HG03575 (cell line): ENCODE data around the gene TAL1.
"Not testable (repeated sequence)": the region's sequence is repeated elsewhere in the genome, so short reads cannot be mapped to it uniquely, and the experiment has no call there.

ENCODE experiments used
- ATAC-seq: cut with Tn5 transposase; IDR thresholded peaks from one replicate; pipeline ENCODE4 v1.9.1; 2021; ENCODE audit not compliant: unreplicated experiment, insufficient number of reproducible peaks, low FRiP score; ENCODE audit errors: extremely low read depth

Gene TAL1

DNA sequence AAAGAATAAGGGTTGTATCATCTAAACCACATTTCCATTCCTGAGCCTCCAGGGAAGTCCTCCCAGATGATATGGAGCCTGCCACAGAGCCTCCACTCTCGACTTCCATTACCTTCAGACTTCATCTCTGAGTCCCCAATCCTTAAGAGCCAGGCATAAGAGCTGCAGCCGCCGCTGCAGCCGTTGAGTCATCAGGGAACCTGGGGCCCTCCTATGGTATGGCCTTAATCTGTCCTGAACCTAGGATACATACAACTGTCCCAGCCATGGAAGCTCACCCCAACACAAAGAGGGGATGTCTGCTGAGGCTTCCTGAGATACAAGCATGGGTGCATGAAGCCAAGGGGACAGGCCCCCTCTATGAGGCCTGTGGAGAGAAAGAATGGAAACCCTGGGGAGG is 16.3 kb downstream of the TAL1 start:
- no peak for ATAC-seq

GRCh38 chr1:47214549-47214948 is 17.5 kb downstream of the TAL1 start:
- no peak for ATAC-seq

GRCh38 chr1:47213230-47213963 is 18.6 kb downstream of the TAL1 start:
- ATAC-seq = no peak

DNA sequence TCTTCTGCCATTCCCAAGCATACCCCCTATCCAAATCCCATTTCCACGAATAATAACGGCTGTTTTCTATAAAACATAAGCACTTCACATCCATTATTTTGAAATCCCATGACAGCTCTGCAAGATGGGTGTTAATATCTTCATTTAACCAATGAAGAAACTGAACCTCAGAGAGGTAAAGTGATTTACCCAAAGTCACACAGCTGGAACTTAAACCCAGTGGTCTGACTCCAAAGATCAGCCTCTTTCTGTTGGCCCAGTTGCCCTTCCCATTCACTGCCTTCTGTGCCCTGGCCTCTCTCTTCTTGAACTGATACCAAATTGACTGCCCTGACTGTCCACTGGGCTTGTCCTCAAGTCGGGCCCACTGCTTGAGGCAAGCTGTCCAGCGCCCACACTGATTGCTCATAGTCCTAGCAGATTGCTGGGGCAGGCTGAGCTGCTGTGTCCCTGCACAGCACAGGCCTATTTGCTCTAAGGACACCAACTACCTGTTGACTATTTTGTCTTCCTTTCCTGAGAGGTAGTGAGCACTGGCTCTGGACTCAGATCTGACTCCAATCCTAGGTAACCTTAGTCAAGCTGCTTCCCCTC is 19.3 kb downstream of the TAL1 start:
- no peak for ATAC-seq

DNA sequence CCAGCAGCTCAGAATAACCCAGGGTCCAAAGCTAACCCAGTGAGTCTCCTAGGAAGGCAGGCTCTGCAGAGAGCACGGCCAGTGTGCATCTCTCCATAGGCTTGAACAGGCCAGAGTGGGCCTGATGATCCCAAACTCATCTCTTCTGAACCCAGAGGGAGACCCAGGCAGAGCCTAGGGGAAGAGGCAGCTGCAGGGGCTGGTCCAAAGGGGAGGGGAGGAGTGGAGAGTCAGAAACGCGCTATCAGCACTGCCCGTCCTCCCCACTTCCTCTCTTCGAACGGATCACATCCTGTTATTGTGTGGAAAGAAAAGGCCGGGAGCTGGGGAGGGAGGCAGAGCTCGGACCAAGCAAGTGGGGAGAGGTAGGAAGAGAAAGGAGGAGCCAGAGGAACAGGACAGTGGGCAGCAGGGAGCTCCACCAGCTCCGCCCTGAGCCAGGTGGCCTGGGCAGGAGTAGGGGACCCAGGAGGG is 20.2 kb downstream of the TAL1 start:
- ATAC-seq = no peak

DNA sequence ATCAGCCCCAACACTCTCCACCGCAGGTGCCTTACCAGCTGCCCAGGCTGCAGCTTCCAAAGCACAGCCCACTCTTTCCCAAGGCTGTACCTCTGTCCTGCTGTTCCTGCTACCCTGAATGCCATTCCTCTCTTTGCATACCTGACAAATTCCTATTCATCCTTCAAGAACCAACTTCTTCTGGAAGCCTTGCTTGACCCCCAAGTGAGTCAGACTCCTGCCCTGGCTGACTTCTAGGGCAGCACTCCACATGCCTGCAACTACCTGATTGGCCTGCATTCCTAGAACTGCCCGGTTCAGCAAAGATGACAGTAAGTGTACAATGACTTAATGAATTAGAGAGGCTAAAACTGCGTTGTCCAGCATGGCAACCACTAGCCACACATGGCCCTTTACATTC is 21.4 kb downstream of the TAL1 start:
- ATAC-seq = no peak

- no peak for ATAC-seq
These were observed 22.2 kb downstream of the TAL1 start for GRCh38 chr1:47209725-47210325.

GRCh38 chr1:47209091-47209490 is 22.9 kb downstream of the TAL1 start:
- ATAC-seq = no peak

DNA sequence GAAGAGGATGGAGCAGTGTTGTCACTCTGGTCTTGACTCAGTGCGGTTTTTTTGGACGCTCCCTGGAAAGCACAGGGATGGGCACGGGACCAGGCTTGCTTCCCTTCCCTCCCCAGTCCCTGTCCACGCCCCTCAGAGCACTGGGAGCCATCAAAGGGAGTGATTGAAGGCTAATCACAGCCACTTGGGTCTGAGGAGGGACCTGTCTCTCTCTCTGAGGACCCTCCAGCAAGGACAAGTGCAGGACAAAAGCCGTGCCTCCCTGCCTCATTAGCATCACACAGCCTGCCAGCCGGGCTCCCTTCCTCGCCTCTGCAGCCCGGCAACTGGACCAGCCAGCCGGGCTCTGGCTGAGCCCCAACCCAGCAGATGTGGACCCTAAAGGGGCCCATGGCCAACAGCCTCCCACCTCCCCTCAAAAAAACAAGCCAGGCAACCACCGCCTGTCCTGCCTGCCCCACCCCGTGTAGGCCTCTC is 23.6 kb downstream of the TAL1 start:
- no peak for ATAC-seq

DNA sequence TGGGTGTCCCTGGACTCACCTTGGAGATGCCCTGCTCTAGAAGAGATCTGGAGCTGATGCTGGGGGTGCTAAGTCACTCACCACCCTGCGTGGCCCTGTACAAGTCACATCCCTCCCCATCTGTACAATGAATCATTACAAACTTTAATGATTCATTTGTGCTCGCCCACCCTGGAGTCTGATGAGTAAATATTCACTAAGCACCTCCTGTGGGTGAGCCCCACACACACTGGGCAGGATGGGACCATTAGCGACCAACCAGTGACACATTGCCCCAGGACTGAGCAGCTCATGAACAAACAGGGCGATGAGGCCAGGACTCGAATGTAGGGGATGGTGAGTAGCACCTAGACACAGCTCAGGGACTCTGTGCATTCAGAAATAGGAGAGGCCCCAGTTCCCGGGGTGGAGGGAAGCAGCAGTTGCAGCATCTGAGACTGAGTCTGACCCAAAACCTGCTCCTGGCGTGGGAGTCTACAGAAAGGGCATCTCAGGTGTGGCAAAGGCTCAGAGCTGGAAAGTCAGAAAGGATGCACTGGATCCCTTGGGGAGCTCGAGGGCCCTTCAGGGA is 24.1 kb downstream of the TAL1 start:
- ATAC-seq = no peak

- ATAC-seq = no peak
These were observed 26.1 kb downstream of the TAL1 start for GRCh38 chr1:47205918-47206317.

DNA sequence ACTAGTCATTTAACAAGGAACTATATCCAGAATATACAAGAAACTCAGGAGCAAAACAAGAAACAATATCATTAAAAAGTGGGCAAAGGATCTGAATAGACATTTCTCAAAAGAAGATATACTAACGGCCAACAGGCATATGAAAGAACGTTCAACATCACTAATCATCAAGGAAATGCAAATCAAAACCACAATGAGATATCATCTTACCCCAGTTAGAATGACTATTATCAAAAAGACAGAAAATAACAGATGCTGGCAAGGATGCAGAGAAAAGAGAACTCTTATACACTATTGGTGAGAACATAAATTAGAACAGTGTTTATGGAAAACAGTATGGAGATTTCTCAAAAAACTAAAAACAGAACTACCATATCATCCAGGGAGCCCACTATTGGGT is 28.5 kb downstream of the TAL1 start:
- ATAC-seq = not testable (repeated sequence)

DNA sequence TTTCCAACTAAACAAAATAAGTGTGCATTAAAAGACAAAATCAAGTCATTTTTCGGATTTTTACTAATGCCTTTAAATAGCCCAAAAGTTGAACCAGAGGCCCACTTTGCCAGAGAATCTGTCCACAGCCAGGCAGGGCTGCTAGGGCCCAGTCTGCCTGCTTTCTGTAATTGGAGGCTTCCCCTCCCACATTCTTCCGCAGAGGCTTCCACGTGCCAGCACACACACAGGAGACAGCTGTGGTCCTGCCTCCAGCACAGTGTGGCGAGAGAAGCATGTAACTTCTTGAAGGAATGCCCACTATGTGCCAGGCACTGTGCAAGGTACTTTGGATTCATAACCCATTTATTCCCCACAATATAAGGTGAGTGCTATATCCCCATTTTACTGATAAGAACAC is 30.8 kb downstream of the TAL1 start:
- ATAC-seq = no peak

GRCh38 chr1:47198214-47198613 is 33.8 kb downstream of the TAL1 start:
- no peak for ATAC-seq

DNA sequence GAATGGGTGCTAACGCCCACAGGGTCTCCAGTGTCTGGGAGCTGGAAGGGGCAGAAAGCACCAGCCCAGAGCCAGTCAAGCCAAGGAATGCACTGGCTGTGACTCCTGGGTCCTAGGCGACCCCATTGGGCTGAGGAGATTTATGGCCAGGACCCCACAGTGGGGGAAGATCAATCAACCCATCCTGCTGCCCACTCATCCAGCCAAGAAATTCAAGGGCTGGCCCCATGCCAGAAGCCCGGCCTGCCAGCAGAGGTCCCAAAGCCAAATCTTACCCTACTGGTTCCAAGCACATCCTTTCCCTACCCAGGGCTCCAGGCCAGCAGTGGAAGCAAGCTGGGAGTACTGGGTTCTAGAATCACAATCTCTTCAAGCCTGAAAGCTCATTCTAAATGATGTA is 35.4 kb downstream of the TAL1 start:
- ATAC-seq = no peak

- not testable (repeated sequence) for ATAC-seq
These were observed 36.0 kb downstream of the TAL1 start for GRCh38 chr1:47195981-47196380.

GRCh38 chr1:47194311-47194710 is 37.7 kb downstream of the TAL1 start:
- ATAC-seq = no peak

GRCh38 chr1:47193496-47193895 is 38.5 kb downstream of the TAL1 start:
- not testable (repeated sequence) for ATAC-seq

- ATAC-seq = no peak
These were observed 39.3 kb downstream of the TAL1 start for GRCh38 chr1:47192458-47193384.
